HL-60 (cell line): ENCODE results near the gene CES4A.

ENCODE experiments used
- DNase-seq, 2 experiments: peaks; one replicate each; pipeline ENCODE4 v3.0.0-alpha.2; 2010 to 2020; ENCODE audit warnings: low read depth in 1 of 2, low spot score in 1 of 2
- H3K27ac ChIP-seq: fragments of 250-450 bp; sonication (Bioruptor Pico); replicated peaks from 2 replicates; pipeline ENCODE4 v1.5.1; 2020; ENCODE audit warnings: mild to moderate bottlenecking, moderate library complexity
- H3K27me3 ChIP-seq: fragments of 250-450 bp; sonication (Bioruptor Pico); 2 replicates; pipeline ENCODE4 v1.5.1; 2021; ENCODE audit warnings: mild to moderate bottlenecking, moderate library complexity; ENCODE audit not compliant: insufficient read depth, poor library complexity, severe bottlenecking
- H3K4me3 ChIP-seq: replicated peaks from 2 replicates; pipeline ENCODE4 v1.5.1; 2011; ENCODE audit warnings: mild to moderate bottlenecking, control low read depth, low read length; ENCODE audit not compliant: insufficient read depth
- CTCF ChIP-seq: IDR thresholded peaks from one replicate; pipeline ENCODE4 v1.5.1; 2011; ENCODE audit warnings: low read length, control low read depth, inconsistent platforms; ENCODE audit not compliant: insufficient read depth
- GABPA ChIP-seq: IDR thresholded peaks from 2 replicates; pipeline ENCODE4 v1.6.1; 2012; ENCODE audit warnings: low read depth
- POLR2AphosphoS5 ChIP-seq: IDR thresholded peaks from 2 replicates; pipeline ENCODE4 v1.6.1; 2012; ENCODE audit warnings: low read depth
- REST ChIP-seq: IDR thresholded peaks from 2 replicates; pipeline ENCODE4 v1.6.1; 2012; ENCODE audit warnings: low read depth; ENCODE audit not compliant: insufficient replicate concordance
- SPI1 ChIP-seq: IDR thresholded peaks from 2 replicates; pipeline ENCODE4 v1.6.1; 2012; ENCODE audit warnings: low read depth, mild to moderate bottlenecking, borderline replicate concordance

The CES4A gene

GRCh38 chr16:67013233-67013822 lies 24.9 kb downstream of the CES4A start:
- TF ChIP-seq REST: no peak
- no peak for TF ChIP-seq GABPA
- Histone ChIP-seq H3K4me3 (peak overlapping the region; percentile 42), H3K27me3 (peaks cover 13% of the 10 kb centered on the region), H3K27ac (no peak overlapping the region)
- DNase-seq: no peak

GRCh38 chr16:67013823-67014633 lies 25.6 kb downstream of the CES4A start:
- peak; percentile 34 to 55 for DNase-seq
- H3K27me3 ChIP-seq: peaks cover 13% of the 10 kb centered on the region

GRCh38 chr16:67014634-67015312 lies 26.4 kb downstream of the CES4A start:
- Histone ChIP-seq H3K4me3 (peak overlapping the region; percentile 42; the same call in 1 of the 2 replicates), H3K27me3 (peaks cover 13% of the 10 kb centered on the region), H3K27ac (no peak overlapping the region)
- TF ChIP-seq GABPA (no peak), POLR2AphosphoS5 (no peak), REST (no peak), CTCF (no peak), SPI1 (no peak)
- no peak for DNase-seq

More at GRCh38 chr16:67013823-67014633, 25.6 kb downstream of the CES4A start:
- no peak overlapping the region for H3K27ac ChIP-seq
- peak overlapping the region; percentile 42 for H3K4me3 ChIP-seq
- TF ChIP-seq POLR2AphosphoS5 (no peak), SPI1 (no peak; the same call in 1 of the 2 replicates), CTCF (no peak), REST (no peak), GABPA (no peak)
